HT-29 (cell line): ENCODE measurements around the gene POMT1. TPM values are rescaled to one million over a fixed set of nuclear protein-coding genes. Genes with fewer than 3 reads are reported as not detected.
"Not testable (repeated sequence)": the region's sequence is repeated elsewhere in the genome, so short reads cannot be mapped to it uniquely, and the experiment has no call there.

ENCODE experiments used
- DNase-seq: peaks from one replicate; pipeline ENCODE4 v3.0.0-alpha.2; 2015; ENCODE audit warnings: low spot score
- total RNA-seq: library from RNA; depleted of rRNA; stranded (reverse); fragments of >200 nt; shearing (Covaris generic); gene quantifications from 2 replicates; pipeline ENCODE4 v1.2.3, GENCODE V29; 2014; rRNA removed

Gene POMT1, protein sequence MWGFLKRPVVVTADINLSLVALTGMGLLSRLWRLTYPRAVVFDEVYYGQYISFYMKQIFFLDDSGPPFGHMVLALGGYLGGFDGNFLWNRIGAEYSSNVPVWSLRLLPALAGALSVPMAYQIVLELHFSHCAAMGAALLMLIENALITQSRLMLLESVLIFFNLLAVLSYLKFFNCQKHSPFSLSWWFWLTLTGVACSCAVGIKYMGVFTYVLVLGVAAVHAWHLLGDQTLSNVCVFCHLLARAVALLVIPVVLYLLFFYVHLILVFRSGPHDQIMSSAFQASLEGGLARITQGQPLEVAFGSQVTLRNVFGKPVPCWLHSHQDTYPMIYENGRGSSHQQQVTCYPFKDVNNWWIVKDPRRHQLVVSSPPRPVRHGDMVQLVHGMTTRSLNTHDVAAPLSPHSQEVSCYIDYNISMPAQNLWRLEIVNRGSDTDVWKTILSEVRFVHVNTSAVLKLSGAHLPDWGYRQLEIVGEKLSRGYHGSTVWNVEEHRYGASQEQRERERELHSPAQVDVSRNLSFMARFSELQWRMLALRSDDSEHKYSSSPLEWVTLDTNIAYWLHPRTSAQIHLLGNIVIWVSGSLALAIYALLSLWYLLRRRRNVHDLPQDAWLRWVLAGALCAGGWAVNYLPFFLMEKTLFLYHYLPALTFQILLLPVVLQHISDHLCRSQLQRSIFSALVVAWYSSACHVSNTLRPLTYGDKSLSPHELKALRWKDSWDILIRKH
- 22.1 and 26.2 TPM in 2 replicates for total RNA-seq

DNA sequence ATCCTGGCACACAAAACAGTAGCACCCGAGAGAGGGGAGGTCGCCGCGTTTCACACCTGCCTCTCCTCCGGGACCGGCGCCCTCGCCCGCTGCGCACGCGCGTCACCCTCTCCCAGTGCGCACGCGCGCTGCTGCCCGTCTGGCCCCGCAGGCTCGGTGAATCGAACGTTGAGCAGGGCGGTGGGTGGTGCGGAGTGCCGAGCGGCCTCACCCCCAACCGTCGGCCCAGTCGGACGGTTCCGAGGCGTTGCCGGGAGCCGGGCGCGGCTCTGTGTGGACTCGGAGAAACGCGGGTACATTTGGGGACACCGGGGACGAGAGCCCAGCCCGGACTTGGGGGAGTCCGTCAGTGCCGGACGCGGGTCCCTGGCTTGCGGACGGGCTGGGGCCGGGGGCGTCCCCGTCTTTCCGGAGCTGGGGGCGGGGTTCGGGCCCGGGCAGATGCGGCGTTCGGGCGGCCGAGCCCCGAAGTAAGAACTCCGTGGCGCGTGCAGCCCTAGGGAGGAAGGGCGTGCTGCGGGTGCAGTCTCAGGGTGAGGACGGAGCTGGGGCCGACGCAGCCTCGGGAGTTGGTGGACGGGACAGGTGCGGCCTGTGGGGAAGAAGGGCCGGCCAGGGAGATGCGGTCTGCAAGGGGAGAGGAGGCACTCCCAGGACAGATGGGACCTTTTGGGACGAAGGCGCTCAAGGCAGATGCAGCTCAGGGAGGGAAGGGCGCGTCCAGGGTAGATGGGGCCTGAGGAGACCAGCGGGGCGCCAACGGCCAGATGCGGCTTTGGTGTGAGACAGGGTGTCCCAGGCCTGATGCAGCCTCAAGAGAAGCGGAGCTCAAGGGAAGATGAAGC, at the start of gene POMT1:
Gene POMT1 (plus strand): TSS at position 138 of the 845 bp plus-strand sequence. CDS start 1,301 bp downstream, outside the sequence.
- peak; percentile 81 for DNase-seq

DNA sequence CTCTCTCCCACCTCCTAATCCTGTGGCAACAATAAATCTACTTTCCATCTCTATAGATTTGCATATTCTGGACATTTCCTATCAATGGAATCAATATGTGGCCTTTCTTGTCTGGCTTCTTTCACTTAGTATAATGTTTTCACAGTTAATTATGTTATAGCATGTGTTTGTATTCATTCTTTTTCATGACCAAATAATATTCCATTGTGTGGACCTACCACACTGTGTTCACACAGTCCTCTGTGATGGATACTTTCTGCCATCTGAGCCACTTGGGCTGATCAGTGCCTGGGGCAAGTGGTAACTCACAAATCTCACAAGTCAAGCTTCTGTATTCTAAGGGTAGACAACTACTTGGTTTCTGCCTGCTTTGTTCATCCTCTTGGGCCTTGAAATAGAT, 48.7 kb upstream of the POMT1 start:
- no peak for DNase-seq

DNA sequence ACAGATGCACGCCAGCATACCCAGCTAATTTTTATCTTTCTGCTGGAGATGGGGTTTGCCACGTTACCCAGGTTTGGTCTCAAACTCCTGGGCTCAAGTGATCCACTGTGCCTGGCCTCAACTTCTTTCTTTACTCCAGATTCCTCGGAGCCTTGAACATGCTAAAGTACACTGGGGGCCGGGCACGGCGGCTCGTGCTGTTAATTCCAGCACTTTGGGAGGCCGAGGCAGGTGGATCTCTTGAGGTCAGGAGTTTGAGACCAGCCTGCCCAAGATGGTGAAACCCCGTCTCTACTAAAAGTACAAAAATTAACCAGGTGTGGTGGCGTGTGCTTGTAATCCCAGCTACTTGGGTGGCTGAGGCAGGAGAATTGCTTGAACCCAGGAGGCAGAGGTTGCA, 47.1 kb upstream of the POMT1 start:
- not testable (repeated sequence) for DNase-seq

DNA sequence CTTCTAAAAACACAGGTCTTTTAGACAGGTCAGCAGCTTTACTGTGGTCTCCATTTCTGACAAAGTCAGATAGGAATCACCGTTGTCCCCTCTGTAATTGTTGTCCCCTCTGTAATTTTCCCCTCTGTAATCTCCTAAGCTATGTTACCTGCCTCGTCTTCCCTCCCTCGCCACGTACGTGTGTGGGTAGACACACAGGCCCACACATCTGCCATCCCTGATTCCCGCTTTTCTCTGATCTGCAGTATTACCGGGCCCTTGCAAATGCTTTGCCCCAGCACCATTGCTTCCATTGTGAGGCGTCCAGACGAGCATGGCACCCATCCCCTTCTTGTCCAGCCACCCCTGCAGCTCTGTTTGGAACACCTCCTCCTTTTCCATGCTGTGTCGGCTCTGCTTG, 45.0 kb upstream of the POMT1 start:
- DNase-seq, result no peak

DNA sequence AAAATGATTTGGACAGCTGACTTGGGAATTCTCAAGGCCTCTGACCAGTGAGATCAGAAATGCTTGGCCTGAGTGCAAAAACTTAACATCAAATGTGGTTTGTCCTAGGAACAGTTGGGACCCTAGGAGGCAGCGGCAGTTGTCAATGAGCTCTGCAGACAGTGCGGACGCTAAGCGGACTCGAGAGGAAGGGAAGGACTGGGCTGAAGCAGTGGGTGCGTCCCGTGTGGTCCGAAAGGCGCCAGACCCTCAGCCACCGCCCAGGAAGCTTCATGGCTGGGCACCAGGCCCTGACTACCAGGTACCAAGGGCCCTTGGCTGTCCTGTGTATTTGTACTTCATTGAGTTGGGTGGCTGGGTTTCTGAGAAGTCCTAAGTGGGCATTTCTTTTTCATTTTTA, 43.7 kb upstream of the POMT1 start:
- no peak for DNase-seq

DNA sequence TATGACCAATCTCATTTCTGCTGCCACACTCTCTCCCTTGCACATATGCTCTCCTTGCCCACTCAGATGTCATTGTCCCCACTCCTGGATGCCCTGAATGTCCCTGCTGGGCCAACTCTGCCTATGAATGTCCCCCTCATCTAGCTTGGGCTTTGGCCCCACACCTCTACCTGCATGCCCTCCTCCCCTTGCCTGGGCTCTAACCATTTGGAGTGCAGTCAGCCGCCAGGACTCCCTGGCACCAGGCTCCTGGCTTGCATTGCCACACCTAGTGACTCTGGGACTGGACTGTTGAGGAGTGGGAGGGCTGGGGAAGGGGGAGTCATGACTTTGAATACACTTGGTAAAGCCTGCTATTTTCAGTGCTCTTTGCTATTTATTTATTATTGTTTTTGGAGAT, 41.6 kb upstream of the POMT1 start:
- DNase-seq, result no peak

DNA sequence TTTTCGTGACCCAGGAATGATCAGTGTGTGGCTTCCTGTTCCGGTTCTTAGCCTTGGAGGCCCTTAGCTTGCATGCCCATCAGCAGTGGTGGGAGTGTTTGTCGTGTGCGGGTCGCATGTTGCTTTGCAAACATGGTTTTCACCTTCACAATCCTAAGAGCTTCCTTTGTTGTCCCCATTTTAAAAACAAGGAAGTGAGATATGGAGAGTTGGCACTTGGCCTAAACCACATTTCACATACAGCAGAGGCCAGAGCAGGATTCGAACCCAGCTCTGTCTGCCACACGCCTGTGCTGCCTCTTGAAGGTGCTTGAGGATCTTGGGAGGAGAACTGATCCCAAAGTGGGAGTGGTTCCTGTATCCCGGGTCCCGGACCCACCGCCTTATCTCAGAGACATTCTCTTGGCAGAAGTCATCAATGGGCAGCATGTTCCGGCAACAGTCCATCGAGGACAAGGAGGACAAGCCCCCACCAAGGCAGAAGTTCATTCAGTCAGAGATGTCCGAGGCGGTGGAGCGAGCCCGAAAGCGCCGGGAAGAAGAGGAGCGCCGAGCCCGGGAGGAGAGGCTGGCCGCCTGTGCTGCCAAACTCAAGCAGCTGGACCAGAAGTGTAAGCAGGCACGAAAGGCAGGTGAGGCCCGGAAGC, 38.2 kb upstream of the POMT1 start:
- DNase-seq, result no peak

DNA sequence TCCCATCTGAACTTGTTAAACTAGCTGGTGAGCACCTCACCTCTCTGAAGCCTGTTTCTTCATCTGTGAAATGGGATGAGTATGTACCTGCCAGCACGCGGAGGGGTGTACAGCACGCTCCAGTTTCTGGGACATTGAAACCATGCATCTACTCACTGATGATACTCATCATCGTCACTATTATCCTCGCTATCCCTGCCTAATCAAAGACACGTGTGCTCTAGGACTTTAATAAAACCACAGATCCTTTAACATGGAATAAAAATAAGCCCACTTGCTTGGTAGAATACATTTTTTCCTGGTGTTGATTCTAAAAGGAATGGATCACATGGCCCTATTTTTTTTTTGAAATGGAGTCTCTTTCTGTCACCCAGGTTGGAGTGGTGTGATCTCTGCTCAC, 37.3 kb upstream of the POMT1 start:
- no peak for DNase-seq

DNA sequence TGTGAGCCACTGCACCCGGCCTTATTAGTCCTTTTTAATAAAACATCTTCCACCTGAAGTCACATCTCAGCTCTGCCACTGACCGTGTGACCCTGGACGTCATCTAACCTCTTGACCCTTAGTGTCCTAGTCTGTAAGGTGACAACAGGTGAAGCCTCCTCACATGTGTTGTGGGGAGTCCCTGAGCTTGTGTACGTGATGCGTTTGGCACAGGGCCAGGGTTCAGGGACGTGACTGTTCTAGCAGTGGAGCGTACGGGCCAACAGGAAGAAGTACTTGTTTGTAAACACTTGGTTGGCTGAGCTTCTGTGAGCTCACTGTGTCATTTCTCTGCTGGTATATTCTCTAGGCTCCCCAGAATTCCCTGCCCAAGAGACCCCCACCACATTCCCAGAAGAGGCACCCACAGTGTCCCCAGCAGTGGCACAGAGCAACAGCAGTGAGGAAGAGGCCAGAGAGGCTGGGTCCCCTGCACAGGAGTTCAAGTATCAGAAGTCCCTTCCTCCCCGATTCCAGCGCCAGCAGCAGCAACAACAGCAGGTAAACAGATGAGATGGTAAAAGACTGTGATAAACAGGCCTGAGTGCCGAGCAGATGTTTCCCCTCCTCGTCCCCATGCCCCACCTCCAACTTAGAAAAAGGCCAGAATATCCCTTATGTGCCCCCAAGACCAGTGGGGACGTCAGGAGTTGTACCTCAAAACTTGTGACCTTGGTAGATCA, 35.3 kb upstream of the POMT1 start:
- no peak for DNase-seq

DNA sequence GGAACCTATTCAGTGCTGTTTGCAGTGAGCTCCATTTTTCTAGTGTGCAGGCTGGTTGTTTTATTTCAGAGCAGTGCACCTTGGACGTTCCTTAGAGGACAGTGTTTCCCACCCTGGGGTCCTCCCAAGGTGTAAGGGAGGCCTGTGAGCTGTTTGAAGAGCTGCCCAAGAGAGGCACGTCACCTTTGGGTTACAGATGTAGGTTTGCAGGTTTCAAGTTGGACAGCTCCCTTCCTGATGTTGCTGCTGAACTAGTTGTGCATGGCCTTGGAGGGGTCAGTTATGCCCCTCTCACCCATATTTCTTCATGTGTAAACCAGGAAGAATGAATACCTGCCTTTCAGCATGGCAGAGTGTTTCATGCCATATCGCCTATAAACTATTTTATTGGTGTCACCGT, 34.7 kb upstream of the POMT1 start:
- DNase-seq, result no peak

DNA sequence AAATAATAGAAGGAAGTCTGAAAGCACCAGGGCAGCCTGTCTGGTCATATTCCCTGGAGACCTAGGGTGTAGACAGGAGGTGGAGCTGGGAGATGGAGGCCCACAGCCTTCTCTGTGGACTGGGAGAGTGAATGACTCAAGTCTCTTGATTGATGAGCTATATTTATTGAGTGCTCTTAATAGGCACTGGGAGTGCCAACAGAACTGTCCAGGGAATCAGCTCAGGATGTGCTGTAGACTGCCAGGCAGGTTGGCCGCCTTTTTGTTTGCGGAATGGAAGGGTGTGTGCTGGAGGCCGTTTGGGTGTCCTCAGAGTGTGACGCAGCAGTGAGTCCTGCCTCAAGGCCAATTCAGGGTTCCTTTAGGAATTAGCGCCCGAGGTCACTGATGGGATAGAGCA, 33.4 kb upstream of the POMT1 start:
- no peak for DNase-seq

DNA sequence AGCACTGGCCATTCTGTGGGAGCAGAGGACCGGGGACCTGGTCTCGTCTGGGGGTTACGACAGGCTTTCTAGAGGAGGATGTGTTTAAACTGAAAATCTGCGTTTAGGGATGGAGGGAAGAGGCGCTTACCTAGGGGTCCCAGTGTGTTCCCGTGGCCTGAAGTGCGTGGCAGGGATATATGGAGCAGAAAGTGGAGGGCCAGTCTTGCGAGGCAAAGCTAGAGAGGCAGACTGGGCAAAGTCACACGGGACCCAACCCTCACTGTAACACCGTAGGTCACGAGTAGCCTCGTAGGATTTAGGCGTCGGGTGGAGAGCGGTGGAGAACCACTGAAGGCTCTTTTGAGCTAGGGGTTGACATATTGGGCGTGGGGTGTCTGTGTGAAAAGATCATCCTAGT, 32.8 kb upstream of the POMT1 start:
- no peak for DNase-seq

DNA sequence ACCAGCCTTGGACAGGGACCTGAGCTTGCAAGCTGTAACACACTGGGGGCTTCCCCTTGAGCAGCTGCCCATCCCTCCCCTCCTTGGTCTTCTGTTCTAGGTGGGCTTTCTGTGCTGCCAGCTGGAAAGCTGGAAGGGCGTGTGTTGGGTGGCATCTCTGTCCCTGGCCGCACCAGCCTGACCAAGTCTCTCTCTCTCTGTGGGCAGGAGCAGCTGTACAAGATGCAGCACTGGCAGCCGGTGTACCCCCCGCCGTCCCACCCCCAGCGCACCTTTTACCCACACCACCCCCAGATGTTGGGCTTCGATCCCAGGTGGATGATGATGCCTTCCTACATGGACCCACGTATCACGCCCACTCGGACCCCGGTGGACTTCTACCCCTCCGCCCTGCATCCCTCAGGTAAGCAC, 32.1 kb upstream of the POMT1 start:
- DNase-seq, result no peak

DNA sequence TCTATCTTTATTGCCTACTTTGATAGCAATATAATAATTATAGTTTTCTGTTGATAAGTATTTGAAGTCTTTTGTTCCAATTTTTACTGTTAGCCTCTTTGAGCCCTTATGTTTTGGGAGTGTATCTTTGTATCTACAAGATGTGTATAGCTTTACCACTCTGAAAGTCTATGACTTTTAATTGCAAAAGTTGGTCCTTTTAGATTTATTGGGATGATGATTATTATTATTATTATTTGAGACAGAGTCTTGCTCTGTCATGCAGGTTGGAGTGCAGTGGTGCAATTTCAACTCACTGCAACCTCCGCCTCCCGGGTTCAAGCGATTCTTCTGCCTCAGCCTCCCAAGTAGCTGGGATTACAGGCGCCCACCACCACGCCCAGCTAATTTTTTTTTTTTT, 30.6 kb upstream of the POMT1 start:
- not testable (repeated sequence) for DNase-seq

DNA sequence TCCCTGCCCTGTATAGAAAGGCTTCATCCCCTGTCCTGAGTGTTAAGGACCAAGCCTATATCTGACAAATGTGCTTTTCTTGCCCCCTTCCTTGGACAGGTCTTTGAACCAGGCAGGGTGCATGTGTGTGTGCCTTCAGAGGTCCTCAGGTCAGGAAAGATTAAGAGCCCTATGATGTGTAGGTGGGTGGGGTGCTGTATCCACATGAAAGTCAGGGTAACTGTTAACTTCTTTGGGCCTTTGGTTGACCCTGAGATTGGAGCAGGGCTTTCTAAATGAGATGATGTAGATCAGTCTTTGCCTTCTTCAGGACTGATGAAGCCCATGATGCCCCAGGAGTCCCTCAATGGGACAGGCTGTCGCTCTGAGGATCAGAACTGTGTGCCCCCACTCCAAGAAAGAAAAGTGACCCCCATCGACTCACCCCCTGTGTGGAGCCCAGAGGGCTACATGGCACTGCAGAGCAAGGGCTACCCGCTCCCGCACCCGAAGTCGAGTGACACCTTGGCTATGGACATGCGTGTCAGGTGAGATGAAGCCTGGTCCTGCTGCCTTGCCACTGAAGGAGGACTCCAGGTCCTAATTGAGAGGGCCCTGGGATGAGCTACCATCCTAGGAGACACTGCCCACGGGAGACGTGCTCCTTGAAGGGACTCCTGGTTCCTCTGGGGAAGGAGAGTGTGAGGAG, 29.4 kb upstream of the POMT1 start:
- no peak for DNase-seq

DNA sequence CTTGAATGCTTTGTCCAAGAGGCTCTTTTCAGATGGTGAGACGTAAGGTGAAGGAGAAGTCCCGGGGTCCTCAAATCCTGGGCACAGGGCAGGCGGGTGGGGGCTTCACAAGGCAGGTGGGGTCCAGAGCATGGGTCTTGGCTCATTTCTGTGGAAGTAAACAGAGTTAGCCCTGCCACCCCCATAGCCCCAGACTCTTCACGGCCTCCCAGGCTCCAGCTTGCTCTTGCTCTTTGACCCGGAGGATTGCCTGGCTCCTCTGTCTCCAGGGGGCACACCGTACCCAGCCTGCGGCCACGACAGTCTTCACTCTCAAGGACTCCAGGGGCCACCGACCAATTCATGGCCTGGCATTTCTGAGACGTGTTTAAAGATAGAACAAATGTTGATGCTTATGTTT, 28.8 kb upstream of the POMT1 start:
- no peak for DNase-seq

DNA sequence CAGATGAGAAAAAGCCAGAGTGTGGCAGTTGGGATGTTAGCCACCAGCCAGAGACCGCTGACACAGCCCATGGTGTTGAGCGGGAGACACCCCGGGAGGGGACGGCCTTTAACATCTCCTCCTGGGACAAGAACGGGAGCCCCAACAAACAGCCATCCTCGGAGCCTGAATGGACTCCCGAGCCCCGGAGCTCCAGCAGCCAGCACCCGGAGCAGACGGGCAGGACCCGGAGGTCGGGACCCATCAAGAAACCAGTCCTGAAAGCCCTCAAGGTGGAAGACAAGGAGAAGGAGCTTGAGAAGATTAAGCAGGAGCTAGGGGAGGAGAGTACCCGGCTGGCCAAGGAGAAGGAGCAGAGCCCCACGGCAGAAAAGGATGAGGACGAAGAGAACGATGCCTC, 28.0 kb upstream of the POMT1 start:
- no peak for DNase-seq

DNA sequence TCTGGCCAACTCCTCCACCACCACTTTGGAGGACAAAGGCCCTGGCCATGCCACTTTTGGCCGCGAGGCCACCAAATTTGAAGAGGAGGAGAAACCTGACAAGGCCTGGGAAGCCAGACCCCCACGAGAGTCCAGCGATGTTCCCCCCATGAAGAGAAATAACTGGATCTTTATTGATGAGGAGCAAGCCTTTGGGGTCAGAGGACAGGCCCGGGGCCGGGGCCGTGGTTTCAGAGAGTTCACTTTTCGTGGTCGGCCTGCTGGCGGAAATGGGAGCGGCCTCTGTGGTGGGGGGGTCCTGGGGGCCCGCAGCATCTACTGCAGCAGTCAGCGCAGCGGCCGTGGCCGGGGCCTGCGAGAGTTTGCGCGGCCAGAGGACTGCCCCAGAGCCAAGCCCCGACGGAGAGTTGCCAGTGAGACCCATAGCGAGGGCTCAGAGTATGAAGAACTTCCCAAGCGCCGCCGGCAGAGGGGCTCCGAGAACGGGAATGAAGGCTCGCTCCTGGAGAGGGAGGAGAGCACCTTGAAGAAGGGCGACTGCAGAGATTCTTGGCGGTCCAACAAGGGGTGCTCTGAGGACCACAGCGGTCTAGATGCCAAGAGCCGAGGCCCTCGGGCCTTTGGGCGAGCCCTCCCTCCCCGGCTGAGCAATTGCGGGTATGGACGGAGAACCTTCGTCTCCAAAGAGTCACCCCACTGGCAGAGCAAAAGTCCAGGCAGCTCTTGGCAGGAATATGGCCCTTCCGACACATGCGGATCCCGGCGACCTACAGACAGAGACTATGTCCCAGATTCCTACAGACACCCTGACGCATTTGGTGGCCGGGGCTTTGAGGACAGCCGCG, 27.4 kb upstream of the POMT1 start:
- no peak for DNase-seq
